Activated CD8-positive, alpha-beta memory T cell treated with anti-CD3 and anti-CD28 coated beads, Interleukin-2, amount 50 U/mL, for 24 hours (primary cell): ENCODE measurements around the gene ZNF22.

Source experiments
- DNase-seq: peaks from one replicate; pipeline ENCODE4 v3.0.0-alpha.2; 2020; ENCODE audit errors: extremely low read depth

ZNF22 gene

GRCh38 chr10:45015590-45015989, 14.9 kb downstream of the ZNF22 start:
- DNase-seq = no peak

GRCh38 chr10:45023426-45023825, 22.7 kb downstream of the ZNF22 start:
- no peak for DNase-seq

GRCh38 chr10:45034301-45034700, 33.6 kb downstream of the ZNF22 start:
- DNase-seq = no peak

- no peak for DNase-seq
Observed at GRCh38 chr10:45035673-45036072, 35.0 kb downstream of the ZNF22 start.

DNA sequence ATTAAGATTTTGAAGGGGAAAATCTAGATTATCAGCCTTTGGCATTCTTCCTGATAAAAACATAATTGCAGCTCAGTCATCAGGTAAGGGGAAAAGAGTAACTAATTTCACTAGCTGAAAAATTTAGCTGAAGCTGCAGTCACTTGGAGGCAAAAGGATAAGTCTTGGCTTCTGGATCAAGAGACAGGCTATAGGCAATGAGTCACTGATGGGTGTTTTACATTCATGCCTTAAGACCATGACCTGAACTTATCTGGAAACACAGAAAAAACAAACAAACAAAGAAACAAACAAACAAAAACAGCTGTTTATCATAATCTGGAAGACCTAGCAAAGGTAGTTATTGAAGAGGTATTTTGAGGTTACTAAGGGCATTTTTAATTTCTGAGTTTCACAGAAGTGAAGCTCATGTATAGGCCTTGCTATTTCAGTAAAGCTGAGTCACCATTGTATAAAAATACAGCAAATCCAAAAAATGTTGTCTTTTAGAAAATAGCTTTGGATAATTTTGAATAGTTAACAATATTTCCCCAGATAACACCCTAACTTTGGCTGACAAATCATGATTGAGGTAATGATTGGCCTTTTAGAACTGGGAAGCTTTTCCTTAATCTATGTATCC, 40.3 kb downstream of the ZNF22 start:
- DNase-seq = no peak

- DNase-seq = no peak
Observed at GRCh38 chr10:45044290-45044689, 43.6 kb downstream of the ZNF22 start.

GRCh38 chr10:45050551-45051235, 50.0 kb downstream of the ZNF22 start:
- no peak for DNase-seq

DNA sequence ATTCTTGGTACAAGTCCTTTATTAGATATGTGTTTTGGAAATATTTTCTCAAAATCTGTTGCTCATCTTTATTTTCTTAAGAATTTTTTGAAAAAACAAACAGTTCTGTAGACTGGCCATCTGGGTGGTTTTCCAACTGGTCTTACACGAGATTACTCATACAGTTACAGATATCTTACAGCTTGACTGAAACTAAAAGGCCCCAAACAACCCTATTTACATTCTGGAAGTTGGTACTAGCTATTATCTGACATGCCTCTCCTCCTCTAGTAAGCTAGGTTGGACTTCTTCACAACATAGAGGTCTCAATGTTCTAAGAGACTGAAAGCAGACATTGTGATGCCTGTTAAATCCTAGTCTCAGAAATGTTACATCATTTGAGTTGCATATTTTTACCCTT, 52.0 kb downstream of the ZNF22 start:
- no peak for DNase-seq

DNA sequence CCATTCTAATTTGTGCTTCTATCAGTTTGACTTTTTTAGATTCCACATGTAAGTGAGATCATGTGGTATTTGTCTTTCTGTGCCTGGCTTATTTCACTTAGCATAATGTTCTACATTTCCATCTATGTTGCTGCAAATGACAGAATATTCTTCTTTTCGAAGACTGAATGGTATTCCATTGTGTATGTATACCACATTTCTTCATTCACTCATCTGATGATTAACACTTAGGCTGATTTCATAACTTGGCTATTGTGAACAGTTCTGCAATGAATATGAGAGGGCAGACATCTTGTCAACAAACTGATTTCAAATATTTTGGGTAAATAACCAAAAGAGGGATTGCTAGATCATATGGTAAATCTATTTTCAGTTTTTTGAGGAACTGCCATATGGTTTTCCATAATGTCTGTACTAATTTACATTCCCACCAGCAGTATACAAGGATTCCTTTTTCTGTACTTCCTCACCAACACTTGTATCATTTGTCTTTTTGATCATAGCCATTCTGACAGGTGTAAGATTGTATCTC, 52.9 kb downstream of the ZNF22 start:
- DNase-seq = no peak
